ENCODE measurements around the gene TBXAS1. TPM values are rescaled to one million over a fixed set of nuclear protein-coding genes. Genes with fewer than 3 reads are reported as not detected.
A peak's percentile ranks its signal among the peaks of the same experiment; 100 is the strongest.

Gene TBXAS1
- total RNA-seq, 2 donors from 2014 or later, result 19.6 to 20.9 TPM

DNA sequence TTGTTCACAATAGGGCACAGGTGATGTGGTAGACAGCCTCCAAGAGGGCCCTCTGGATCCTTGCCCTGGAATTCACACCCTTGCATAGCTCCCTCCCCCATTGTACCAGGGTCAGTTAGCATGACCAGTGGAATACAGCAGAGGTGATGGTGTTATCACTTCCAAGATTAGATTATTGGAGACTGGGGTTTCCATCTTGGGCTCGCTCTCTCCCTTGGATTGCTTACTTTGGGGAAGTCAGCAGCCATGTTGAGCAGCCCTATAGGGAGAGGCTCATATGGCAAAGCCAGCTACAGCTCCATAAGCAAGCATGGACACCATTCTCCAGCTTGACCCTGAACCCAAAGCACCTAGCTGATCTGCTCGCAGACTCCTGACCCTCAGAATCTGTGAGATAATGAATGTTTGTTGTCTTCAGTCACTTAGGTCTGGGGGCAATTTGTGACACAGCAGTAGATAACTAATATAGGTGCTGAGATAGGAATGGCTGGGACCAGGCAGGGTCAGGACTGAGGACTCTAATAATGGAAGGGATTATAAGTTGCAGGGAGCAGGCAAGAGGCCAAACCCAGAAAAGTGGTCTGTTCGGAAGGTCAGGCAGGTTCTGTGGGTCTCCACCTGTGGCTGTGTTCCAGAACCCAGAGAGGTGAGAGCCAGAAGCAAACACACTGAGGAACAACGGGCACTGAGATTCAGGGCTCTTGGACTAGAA, 22.9 kb downstream of the TBXAS1 start:
- Mint-ChIP-seq H3K36me3 (ENCODE audit: low read depth) (peaks cover 2% of the 10 kb centered on the region), H3K4me3 (no peak overlapping the region), H3K4me1 (peaks cover 26% of the 10 kb centered on the region), H3K27ac (peak overlapping the region; percentile 19), H3K27me3 (no peaks in the 10 kb centered on the region)
- H3K9me3 ChIP-seq (ENCODE audit: control insufficient read depth, low read length, poor library complexity, severe bottlenecking), result no peaks in the 10 kb centered on the region
- DNase-seq, result no peak
- no peak for ATAC-seq

- Mint-ChIP-seq H3K4me1 (peaks cover 26% of the 10 kb centered on the region), H3K27me3 (no peaks in the 10 kb centered on the region), H3K4me3 (no peak overlapping the region), H3K36me3 (ENCODE audit: low read depth) (peaks cover 2% of the 10 kb centered on the region), H3K27ac (peak overlapping the region; percentile 19)
- ATAC-seq, result no peak
- no peaks in the 10 kb centered on the region for H3K9me3 ChIP-seq (ENCODE audit: control insufficient read depth, low read length, poor library complexity, severe bottlenecking)
- DNase-seq, result no peak
These were observed 23.4 kb downstream of the TBXAS1 start for GRCh38 chr7:139852482-139852845.

- DNase-seq (no peak), ATAC-seq (no peak)
- Mint-ChIP-seq H3K27me3 (no peaks in the 10 kb centered on the region), H3K36me3 (ENCODE audit: low read depth) (peaks cover 2% of the 10 kb centered on the region), H3K4me3 (peak overlapping the region; percentile 68), H3K4me1 (peaks cover 26% of the 10 kb centered on the region), H3K27ac (peak overlapping the region; percentile 94)
- no peaks in the 10 kb centered on the region for H3K9me3 ChIP-seq (ENCODE audit: control insufficient read depth, low read length, poor library complexity, severe bottlenecking)
These were observed 24.6 kb downstream of the TBXAS1 start for GRCh38 chr7:139853506-139854123.

DNA sequence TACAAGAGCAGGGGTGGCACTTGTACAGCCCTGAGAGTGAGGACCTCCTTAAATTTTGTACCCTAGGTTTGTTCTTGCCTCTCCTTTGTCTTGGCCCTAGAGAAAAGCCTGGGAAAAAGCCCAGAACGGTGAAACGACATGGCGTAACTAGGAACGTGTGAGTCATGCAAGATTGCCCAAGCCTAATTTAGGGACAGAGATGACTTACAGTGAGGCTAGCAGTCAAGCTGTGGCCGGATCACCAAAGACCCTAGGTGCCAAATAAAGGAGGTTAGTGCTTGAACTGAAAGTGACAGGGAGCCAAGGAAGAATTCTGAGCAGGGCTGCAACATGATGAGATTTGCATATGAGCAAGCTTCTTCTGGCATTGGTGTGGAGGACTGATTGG, 25.1 kb downstream of the TBXAS1 start:
- H3K4me1 Mint-ChIP-seq, result peaks cover 26% of the 10 kb centered on the region
- peaks cover 2% of the 10 kb centered on the region for H3K36me3 Mint-ChIP-seq (ENCODE audit: low read depth)
- ATAC-seq (no peak), DNase-seq (no peak)
- H3K4me3 Mint-ChIP-seq, result peak overlapping the region; percentile 68
- no peaks in the 10 kb centered on the region for H3K9me3 ChIP-seq (ENCODE audit: control insufficient read depth, low read length, poor library complexity, severe bottlenecking)
- no peaks in the 10 kb centered on the region for H3K27me3 Mint-ChIP-seq
- H3K27ac Mint-ChIP-seq, result peak overlapping the region; percentile 94

- H3K9me3 ChIP-seq (ENCODE audit: control insufficient read depth, low read length, poor library complexity, severe bottlenecking), result no peaks in the 10 kb centered on the region
- DNase-seq, result no peak
- peak overlapping the region; percentile 60 for H3K4me3 Mint-ChIP-seq
- H3K4me1 Mint-ChIP-seq, result peaks cover 26% of the 10 kb centered on the region
- no peaks in the 10 kb centered on the region for H3K27me3 Mint-ChIP-seq
- peak overlapping the region; percentile 94 for H3K27ac Mint-ChIP-seq
- ATAC-seq, result peak; percentile 36
- no peaks in the 10 kb centered on the region for H3K36me3 Mint-ChIP-seq (ENCODE audit: low read depth)
These were observed 25.9 kb downstream of the TBXAS1 start for GRCh38 chr7:139854803-139855497.

GRCh38 chr7:139855498-139856270, 26.6 kb downstream of the TBXAS1 start:
- DNase-seq (no peak), ATAC-seq (peak; percentile 86)
- Mint-ChIP-seq H3K4me1 (peaks cover 31% of the 10 kb centered on the region), H3K36me3 (ENCODE audit: low read depth) (no peaks in the 10 kb centered on the region), H3K27ac (peak overlapping the region; percentile 94), H3K27me3 (no peaks in the 10 kb centered on the region), H3K4me3 (peak overlapping the region; percentile 60)
- no peaks in the 10 kb centered on the region for H3K9me3 ChIP-seq (ENCODE audit: control insufficient read depth, low read length, poor library complexity, severe bottlenecking)

GRCh38 chr7:139857791-139858190, 28.7 kb downstream of the TBXAS1 start:
- ATAC-seq (no peak), DNase-seq (no peak)
- no peaks in the 10 kb centered on the region for H3K27me3 Mint-ChIP-seq
- peaks cover 35% of the 10 kb centered on the region for H3K4me1 Mint-ChIP-seq
- no peaks in the 10 kb centered on the region for H3K36me3 Mint-ChIP-seq (ENCODE audit: low read depth)
- H3K27ac Mint-ChIP-seq, result no peak overlapping the region
- H3K9me3 ChIP-seq (ENCODE audit: control insufficient read depth, low read length, poor library complexity, severe bottlenecking), result no peaks in the 10 kb centered on the region
- H3K4me3 Mint-ChIP-seq, result no peak overlapping the region

DNA sequence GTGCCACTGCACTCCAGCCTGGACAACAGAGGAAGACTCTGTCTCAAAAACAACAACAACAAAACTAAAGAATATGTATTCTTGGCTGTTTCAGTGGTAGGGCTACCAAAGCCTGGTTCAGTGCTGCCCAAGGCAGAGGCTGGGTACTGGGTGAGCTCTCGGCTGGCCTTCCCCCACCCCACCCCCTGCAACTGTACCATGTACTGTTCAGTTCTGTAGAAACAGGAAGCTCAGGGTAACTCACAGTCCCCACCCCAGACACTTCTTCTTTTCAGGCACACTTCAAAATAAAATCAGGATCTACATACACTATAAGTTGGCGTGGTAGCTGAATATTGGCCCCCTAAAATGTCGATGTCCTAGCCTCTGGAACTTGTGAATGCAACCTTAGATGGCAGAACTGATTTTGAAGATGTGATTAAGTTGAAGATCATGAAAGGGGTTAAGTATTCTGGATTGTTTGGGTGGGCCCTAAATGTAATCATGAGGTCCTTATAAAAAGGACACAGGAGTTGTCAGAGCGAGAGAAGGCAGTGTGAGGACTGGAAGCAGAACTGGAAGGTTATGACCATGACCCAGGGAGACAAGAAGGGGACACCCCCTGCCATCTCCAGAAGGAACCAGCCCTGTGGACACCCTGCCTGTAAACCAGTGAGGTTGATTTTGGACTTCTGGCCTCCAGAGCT, 31.2 kb downstream of the TBXAS1 start:
- peak; percentile 60 for ATAC-seq
- no peaks in the 10 kb centered on the region for H3K27me3 Mint-ChIP-seq
- no peak overlapping the region for H3K27ac Mint-ChIP-seq

DNA sequence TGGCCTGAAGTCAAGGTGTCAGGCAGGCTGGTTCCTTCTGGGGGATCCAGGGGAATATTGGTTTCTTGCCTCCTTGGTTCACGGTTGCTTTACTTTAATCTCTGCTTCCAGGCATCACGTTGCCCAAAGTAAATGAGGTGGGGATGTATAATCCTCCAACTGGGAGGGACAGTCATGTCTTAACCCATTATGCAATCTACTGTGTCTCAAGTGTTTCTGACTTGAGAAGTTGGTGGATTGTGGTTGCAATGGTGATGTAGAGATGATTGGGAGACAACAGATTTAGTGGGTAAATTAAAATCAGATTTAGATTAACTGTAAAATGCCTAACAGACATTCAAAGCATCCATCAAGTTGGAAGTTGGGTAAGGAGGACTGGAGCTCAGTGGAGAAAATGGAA, 32.7 kb downstream of the TBXAS1 start:
- H3K27ac Mint-ChIP-seq, result no peak overlapping the region
- H3K4me3 Mint-ChIP-seq, result no peak overlapping the region
- no peak for DNase-seq
- H3K9me3 ChIP-seq (ENCODE audit: control insufficient read depth, low read length, poor library complexity, severe bottlenecking), result no peaks in the 10 kb centered on the region
- H3K36me3 Mint-ChIP-seq (ENCODE audit: low read depth), result peaks cover 3% of the 10 kb centered on the region
- no peaks in the 10 kb centered on the region for H3K27me3 Mint-ChIP-seq
- H3K4me1 Mint-ChIP-seq, result peaks cover 9% of the 10 kb centered on the region
- no peak for ATAC-seq

More for the DNA sequence above, 31.2 kb downstream of the TBXAS1 start:
- no peak for DNase-seq
- H3K4me3 Mint-ChIP-seq, result peak overlapping the region; percentile 61
- no peaks in the 10 kb centered on the region for H3K9me3 ChIP-seq (ENCODE audit: control insufficient read depth, low read length, poor library complexity, severe bottlenecking)
- peaks cover 3% of the 10 kb centered on the region for H3K36me3 Mint-ChIP-seq (ENCODE audit: low read depth)
- peaks cover 19% of the 10 kb centered on the region for H3K4me1 Mint-ChIP-seq

DNA sequence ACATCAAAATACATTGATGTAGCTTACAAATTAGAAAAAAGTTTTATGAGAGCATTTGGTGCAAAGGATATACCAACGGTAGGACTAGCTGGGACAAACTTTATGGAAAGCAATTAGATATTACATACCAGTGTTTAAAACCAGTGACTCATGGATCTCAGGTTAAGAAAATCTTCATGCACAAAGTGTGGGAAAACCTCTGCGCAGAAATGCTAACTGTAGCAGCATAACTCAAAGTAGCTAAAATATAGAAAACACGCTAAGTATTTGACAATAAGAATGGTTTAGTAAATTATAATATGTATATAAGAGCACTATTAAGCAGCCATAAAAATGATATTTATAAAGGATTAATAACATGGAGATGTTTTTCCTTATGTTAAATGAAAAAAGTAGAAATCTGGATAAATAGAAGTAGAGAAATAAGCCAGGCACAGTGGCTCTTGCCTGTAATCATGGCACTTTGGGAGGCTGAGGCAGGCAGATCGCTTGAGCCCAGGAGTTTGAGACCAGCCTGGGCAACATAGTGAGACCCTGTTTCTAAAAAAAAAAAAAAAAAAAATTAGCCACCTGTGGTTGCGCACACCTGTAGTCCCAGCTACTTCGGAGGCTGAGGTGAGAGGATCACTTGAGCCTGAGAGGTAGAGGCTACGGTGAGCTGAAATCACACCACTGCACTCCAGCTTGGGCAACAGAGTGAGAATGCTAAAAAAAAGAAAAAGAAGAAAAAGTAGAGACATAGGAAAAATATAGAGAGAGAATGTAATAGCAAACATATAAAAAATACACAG, 37.2 kb downstream of the TBXAS1 start:
- no peak for DNase-seq
- ATAC-seq, result no peak
- peaks cover 8% of the 10 kb centered on the region for H3K4me1 Mint-ChIP-seq
- H3K27me3 Mint-ChIP-seq, result no peaks in the 10 kb centered on the region
- no peaks in the 10 kb centered on the region for H3K9me3 ChIP-seq (ENCODE audit: control insufficient read depth, low read length, poor library complexity, severe bottlenecking)
- H3K4me3 Mint-ChIP-seq, result no peak overlapping the region
- H3K27ac Mint-ChIP-seq, result no peak overlapping the region
- H3K36me3 Mint-ChIP-seq (ENCODE audit: low read depth), result peaks cover 3% of the 10 kb centered on the region

- peaks cover 3% of the 10 kb centered on the region for H3K36me3 Mint-ChIP-seq (ENCODE audit: low read depth)
- no peaks in the 10 kb centered on the region for H3K27me3 Mint-ChIP-seq
- H3K27ac Mint-ChIP-seq, result no peak overlapping the region
- no peak for ATAC-seq
- H3K9me3 ChIP-seq (ENCODE audit: control insufficient read depth, low read length, poor library complexity, severe bottlenecking), result no peaks in the 10 kb centered on the region
- no peak overlapping the region for H3K4me3 Mint-ChIP-seq
- DNase-seq, result no peak
- H3K4me1 Mint-ChIP-seq, result peaks cover 4% of the 10 kb centered on the region
These were observed 38.8 kb downstream of the TBXAS1 start for GRCh38 chr7:139867847-139868246.

DNA sequence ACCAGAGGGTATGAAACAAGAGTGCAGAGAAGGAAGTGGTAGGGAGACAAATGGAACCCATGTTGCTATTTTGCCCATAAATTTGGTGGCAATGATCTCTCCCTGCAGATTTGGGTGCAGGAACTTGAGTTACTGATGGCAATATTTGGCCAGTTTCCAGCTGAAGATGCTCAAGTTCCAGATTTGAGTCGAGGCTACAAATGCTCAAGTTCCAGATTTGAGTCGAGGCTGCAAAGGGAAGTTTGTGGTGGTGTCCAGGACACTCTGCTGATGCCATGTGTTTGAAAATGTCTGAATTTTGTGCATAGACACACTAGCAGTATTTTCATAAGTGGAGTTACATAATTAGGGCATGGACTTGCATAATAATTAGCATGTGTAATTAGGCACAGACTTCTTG, 40.8 kb downstream of the TBXAS1 start:
- H3K9me3 ChIP-seq (ENCODE audit: control insufficient read depth, low read length, poor library complexity, severe bottlenecking), result no peaks in the 10 kb centered on the region
- Mint-ChIP-seq H3K4me3 (no peak overlapping the region), H3K27me3 (no peaks in the 10 kb centered on the region), H3K36me3 (ENCODE audit: low read depth) (peaks cover 7% of the 10 kb centered on the region), H3K4me1 (peaks cover 4% of the 10 kb centered on the region), H3K27ac (no peak overlapping the region)
- ATAC-seq (no peak), DNase-seq (no peak)
